Natural killer cell (primary cell): Measurements from ENCODE around the gene CDH8. TPM values are rescaled to one million over a fixed set of nuclear protein-coding genes. Genes with fewer than 3 reads are reported as not detected.

Experiments used
- ATAC-seq, 3 donors: fragments of 150-1000 bp in 2 of 3; fragments of 200-7000 bp in 1 of 3; cut with Tn5 transposase; 1 replicate in 1 of 3; 2 replicates in 2 of 3; pipeline ENCODE4 v1.10.0; 2021; ENCODE audit warnings: mild to moderate bottlenecking in 2 of 3, moderate library complexity in 2 of 3
- DNase-seq, 2 donors: peaks; one replicate each; pipeline versions ENCODE4 v3.0.0 to v3.0.0-alpha.2; 2013 to 2021; ENCODE audit warnings: mixed read lengths in 1 of 2
- H3K27ac ChIP-seq: one replicate; pipeline ENCODE4 v1.5.1; 2013; ENCODE audit warnings: mild to moderate bottlenecking, low read length
- H3K27me3 ChIP-seq: one replicate; pipeline ENCODE4 v1.6.1; 2013; ENCODE audit warnings: low read length; ENCODE audit not compliant: control insufficient read depth, insufficient read depth
- H3K36me3 ChIP-seq: one replicate; pipeline ENCODE4 v1.6.1; 2013; ENCODE audit warnings: low read length; ENCODE audit not compliant: control insufficient read depth, insufficient read depth
- H3K4me1 ChIP-seq: one replicate; pipeline ENCODE4 v1.6.1; 2013; ENCODE audit warnings: low read length; ENCODE audit not compliant: control insufficient read depth, insufficient read depth
- H3K4me3 ChIP-seq: one replicate; pipeline ENCODE4 v1.5.1; 2013; ENCODE audit warnings: low read length
- H3K9me3 ChIP-seq: one replicate; pipeline ENCODE4 v1.6.1; 2013; ENCODE audit warnings: low read length; ENCODE audit not compliant: control insufficient read depth, insufficient read depth
- H3K27ac Mint-ChIP-seq, 2 donors: one replicate each; pipeline ENCODE4 v1.8.0; 2022; ENCODE audit warnings: mild to moderate bottlenecking in 2 of 2, mixed read lengths in 2 of 2, moderate library complexity in 1 of 2
- H3K27me3 Mint-ChIP-seq, 2 donors: one replicate each; pipeline ENCODE4 v1.8.0; 2022; ENCODE audit warnings: low read depth in 2 of 2, mixed read lengths in 2 of 2
- H3K36me3 Mint-ChIP-seq: one replicate; pipeline ENCODE4 v1.8.0; 2022; ENCODE audit warnings: mixed read lengths
- H3K4me1 Mint-ChIP-seq, 2 donors: one replicate each; pipeline ENCODE4 v1.8.0; 2022; ENCODE audit warnings: mixed read lengths in 2 of 2
- H3K4me3 Mint-ChIP-seq: one replicate; pipeline ENCODE4 v1.8.0; 2022; ENCODE audit warnings: mild to moderate bottlenecking, moderate library complexity, mixed read lengths
- H3K9me3 Mint-ChIP-seq, 2 donors: one replicate each; pipeline ENCODE4 v1.8.0; 2022; ENCODE audit warnings: mixed read lengths in 2 of 2
- CTCF ChIP-seq: fragments of 200-600 bp; IDR thresholded peaks from one replicate; pipeline ENCODE4 v1.8.0; 2022; ENCODE audit warnings: antibody characterized with exemption
- WGBS: methylation state at CpG from one replicate; pipeline ENCODE4 v1.1.7; 2013; ENCODE audit warnings: missing lambda C conversion rate; ENCODE audit not compliant: insufficient coverage; 5-methylcytosine and 5-hydroxymethylcytosine counted together
- intact Hi-C: fragments of 100-400 bp; cut with micrococcal nuclease; formaldehyde crosslinking; loops from one replicate; pipeline ENCODE4 v1.14.2; 2022
- total RNA-seq, 4 donors: library from RNA; stranded (reverse); fragments of 120-200 nt in 1 of 4; gene quantifications; one replicate each; pipeline versions ENCODE4 v1.2.3 to v1.2.4, GENCODE V29; 2013 to 2022

The CDH8 gene
- total RNA-seq, 3 donors from 2014 or later (not counting 1 experiment from before 2014, with no cell fraction given), result not detected

DNA sequence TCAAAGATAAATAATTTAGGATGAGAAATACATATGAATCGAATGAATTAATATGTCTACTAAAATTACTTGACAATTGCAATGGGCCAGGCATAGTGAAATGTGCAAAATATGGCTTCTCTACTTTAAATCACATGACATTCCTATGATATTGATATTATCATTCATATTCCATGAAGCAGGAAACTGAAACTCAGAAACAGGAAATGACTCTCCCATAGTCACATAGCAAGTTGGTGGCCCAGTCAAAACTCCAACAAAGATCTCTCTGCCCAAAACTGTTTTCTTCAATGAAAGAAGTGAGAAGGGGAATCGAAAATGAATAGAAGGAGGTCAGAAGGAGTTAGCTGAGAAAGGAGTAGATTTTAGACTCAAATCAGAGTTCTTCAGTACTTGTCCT lies 272.2 kb downstream of the CDH8 start:
- Mint-ChIP-seq H3K27ac (no peak overlapping the region), H3K27me3 (no peaks in the 10 kb centered on the region), H3K9me3 (peaks cover 12 to 13% of the 10 kb centered on the region in 2 donors), H3K4me1 (no peaks in the 10 kb centered on the region), H3K4me3 (no peak overlapping the region), H3K36me3 (no peaks in the 10 kb centered on the region)
- intact Hi-C loops, result no loop called here
- no peak for DNase-seq
- no peak for TF ChIP-seq CTCF
- no CpG with 5 or more reads among the region's 2 CpGs for WGBS
- Histone ChIP-seq H3K4me3 (no peak overlapping the region), H3K27me3 (no peaks in the 10 kb centered on the region), H3K36me3 (no peaks in the 10 kb centered on the region), H3K9me3 (no peaks in the 10 kb centered on the region), H3K27ac (no peak overlapping the region), H3K4me1 (no peaks in the 10 kb centered on the region)
- ATAC-seq, result no peak

- Mint-ChIP-seq H3K27ac (no peak overlapping the region), H3K27me3 (no peaks in the 10 kb centered on the region), H3K36me3 (no peaks in the 10 kb centered on the region), H3K9me3 (peaks cover 8% of the 10 kb centered on the region in 2 donors), H3K4me3 (no peak overlapping the region), H3K4me1 (no peaks in the 10 kb centered on the region)
- TF ChIP-seq CTCF, result no peak
- Histone ChIP-seq H3K4me1 (no peaks in the 10 kb centered on the region), H3K27me3 (no peaks in the 10 kb centered on the region), H3K36me3 (no peaks in the 10 kb centered on the region), H3K4me3 (no peak overlapping the region), H3K9me3 (no peaks in the 10 kb centered on the region), H3K27ac (no peak overlapping the region)
- DNase-seq, result no peak
- WGBS, result 72% methylated on average over 3 of the region's 3 CpGs
- intact Hi-C loops, result no loop called here
- ATAC-seq, result no peak
Measured at GRCh38 chr16:61763013-61763412, 273.2 kb downstream of the CDH8 start.

GRCh38 chr16:61730997-61731396 lies 305.2 kb downstream of the CDH8 start:
- H3K4me3 Mint-ChIP-seq, result no peak overlapping the region

More at GRCh38 chr16:61730997-61731396, 305.2 kb downstream of the CDH8 start:
- DNase-seq (no peak), ATAC-seq (no peak)
- H3K4me1 ChIP-seq, result no peaks in the 10 kb centered on the region
- no peak overlapping the region for H3K27ac ChIP-seq
- intact Hi-C loops, result no loop called here
- no peaks in the 10 kb centered on the region for H3K4me1 Mint-ChIP-seq
- no peaks in the 10 kb centered on the region for H3K9me3 ChIP-seq
- H3K27me3 Mint-ChIP-seq, result no peaks in the 10 kb centered on the region
- no peak overlapping the region for H3K4me3 ChIP-seq
- H3K27ac Mint-ChIP-seq, result no peak overlapping the region
- H3K36me3 Mint-ChIP-seq, result peaks cover 11% of the 10 kb centered on the region
- H3K36me3 ChIP-seq, result no peaks in the 10 kb centered on the region
- H3K9me3 Mint-ChIP-seq, result peaks cover 30 to 36% of the 10 kb centered on the region in 2 donors
- 90% methylated on average over 1 of the region's 1 CpG for WGBS
- H3K27me3 ChIP-seq, result no peaks in the 10 kb centered on the region
- no peak for TF ChIP-seq CTCF
